Chondrocyte (in vitro differentiated cells): Measurements from ENCODE around the gene HSPH1. TPM values are rescaled to one million over a fixed set of nuclear protein-coding genes. Genes with fewer than 3 reads are reported as not detected.
"Not testable (repeated sequence)": the region's sequence is repeated elsewhere in the genome, so short reads cannot be mapped to it uniquely, and the experiment has no call there.

Experiments used
- DNase-seq: peaks from one replicate; pipeline ENCODE4 v3.0.0; 2021; ENCODE audit warnings: mixed read lengths, low spot score
- H3K27ac Mint-ChIP-seq: one replicate; pipeline ENCODE4 v1.8.0; 2021; ENCODE audit warnings: mild to moderate bottlenecking, moderate library complexity, mixed read lengths; ENCODE audit not compliant: unreplicated experiment
- H3K27me3 Mint-ChIP-seq: 2 replicates; pipeline ENCODE4 v1.8.0; 2021; ENCODE audit warnings: low read depth, mixed read lengths
- H3K36me3 Mint-ChIP-seq: 2 replicates; pipeline ENCODE4 v1.8.0; 2021; ENCODE audit warnings: low read depth, mixed read lengths
- H3K4me1 Mint-ChIP-seq: 2 replicates; pipeline ENCODE4 v1.8.0; 2021; ENCODE audit warnings: low read depth, mild to moderate bottlenecking, mixed read lengths
- H3K4me3 Mint-ChIP-seq: one replicate; pipeline ENCODE4 v1.8.0; 2021; ENCODE audit warnings: mild to moderate bottlenecking, moderate library complexity, mixed read lengths; ENCODE audit not compliant: unreplicated experiment
- H3K9me3 Mint-ChIP-seq: 2 replicates; pipeline ENCODE4 v1.8.0; 2021; ENCODE audit warnings: low read depth, mixed read lengths
- CTCF ChIP-seq: fragments of 200-600 bp; sonication (generic); IDR thresholded peaks from 2 replicates; pipeline ENCODE4 v1.5.0; 2021; ENCODE audit warnings: antibody characterized with exemption, mild to moderate bottlenecking, moderate library complexity
- total RNA-seq: library from RNA; stranded (reverse); gene quantifications from 3 replicates; pipeline ENCODE4 v1.2.1, GENCODE V29; 2021

The HSPH1 gene
- total RNA-seq, 1 donor from 2014 or later, result 67.5 TPM

- Mint-ChIP-seq H3K4me3 (no peak overlapping the region), H3K4me1 (peaks cover 7% of the 10 kb centered on the region), H3K27ac (no peak overlapping the region), H3K9me3 (no peaks in the 10 kb centered on the region), H3K36me3 (no peaks in the 10 kb centered on the region), H3K27me3 (peaks cover 38% of the 10 kb centered on the region)
- no peak for TF ChIP-seq CTCF
- DNase-seq, result no peak
These were observed 60.1 kb downstream of the HSPH1 start for GRCh38 chr13:31101472-31102170.

- Mint-ChIP-seq H3K9me3 (no peaks in the 10 kb centered on the region), H3K27me3 (peaks cover 38% of the 10 kb centered on the region), H3K4me1 (peaks cover 7% of the 10 kb centered on the region)
These were observed 61.0 kb downstream of the HSPH1 start for GRCh38 chr13:31100721-31101120.

GRCh38 chr13:31097911-31098434 is 63.7 kb downstream of the HSPH1 start:
- not testable (repeated sequence) for H3K9me3 Mint-ChIP-seq, H3K27ac Mint-ChIP-seq, H3K4me3 Mint-ChIP-seq, H3K36me3 Mint-ChIP-seq, H3K4me1 Mint-ChIP-seq, DNase-seq
- H3K27me3 Mint-ChIP-seq, result peaks cover 31% of the 10 kb centered on the region

More at GRCh38 chr13:31100721-31101120, 61.0 kb downstream of the HSPH1 start:
- Mint-ChIP-seq H3K36me3 (no peaks in the 10 kb centered on the region), H3K27ac (no peak overlapping the region), H3K4me3 (no peak overlapping the region)
- TF ChIP-seq CTCF, result no peak
- DNase-seq, result no peak

GRCh38 chr13:31096654-31097302 is 64.9 kb downstream of the HSPH1 start:
- Mint-ChIP-seq H3K27ac (no peak overlapping the region), H3K27me3 (peaks cover 33% of the 10 kb centered on the region), H3K4me3 (no peak overlapping the region), H3K4me1 (peaks cover 7% of the 10 kb centered on the region), H3K36me3 (no peaks in the 10 kb centered on the region), H3K9me3 (no peaks in the 10 kb centered on the region)
- TF ChIP-seq CTCF, result no peak
- no peak for DNase-seq

- Mint-ChIP-seq H3K27me3 (peaks cover 18% of the 10 kb centered on the region), H3K4me3 (no peak overlapping the region), H3K27ac (no peak overlapping the region), H3K4me1 (peaks cover 5% of the 10 kb centered on the region), H3K36me3 (no peaks in the 10 kb centered on the region), H3K9me3 (no peaks in the 10 kb centered on the region)
- no peak for TF ChIP-seq CTCF
- no peak for DNase-seq
These were observed 67.2 kb downstream of the HSPH1 start for GRCh38 chr13:31094331-31095015.
